Amniotic epithelial cell (primary cell): ENCODE results near the gene CEP68.
A peak's percentile ranks its signal among the peaks of the same experiment; 100 is the strongest.
"Not testable (repeated sequence)": the region's sequence is repeated elsewhere in the genome, so short reads cannot be mapped to it uniquely, and the experiment has no call there.

Source experiments
- DNase-seq: peaks from one replicate; pipeline ENCODE4 v3.0.0-alpha.2; 2010; ENCODE audit warnings: low read depth

CEP68 gene

DNA sequence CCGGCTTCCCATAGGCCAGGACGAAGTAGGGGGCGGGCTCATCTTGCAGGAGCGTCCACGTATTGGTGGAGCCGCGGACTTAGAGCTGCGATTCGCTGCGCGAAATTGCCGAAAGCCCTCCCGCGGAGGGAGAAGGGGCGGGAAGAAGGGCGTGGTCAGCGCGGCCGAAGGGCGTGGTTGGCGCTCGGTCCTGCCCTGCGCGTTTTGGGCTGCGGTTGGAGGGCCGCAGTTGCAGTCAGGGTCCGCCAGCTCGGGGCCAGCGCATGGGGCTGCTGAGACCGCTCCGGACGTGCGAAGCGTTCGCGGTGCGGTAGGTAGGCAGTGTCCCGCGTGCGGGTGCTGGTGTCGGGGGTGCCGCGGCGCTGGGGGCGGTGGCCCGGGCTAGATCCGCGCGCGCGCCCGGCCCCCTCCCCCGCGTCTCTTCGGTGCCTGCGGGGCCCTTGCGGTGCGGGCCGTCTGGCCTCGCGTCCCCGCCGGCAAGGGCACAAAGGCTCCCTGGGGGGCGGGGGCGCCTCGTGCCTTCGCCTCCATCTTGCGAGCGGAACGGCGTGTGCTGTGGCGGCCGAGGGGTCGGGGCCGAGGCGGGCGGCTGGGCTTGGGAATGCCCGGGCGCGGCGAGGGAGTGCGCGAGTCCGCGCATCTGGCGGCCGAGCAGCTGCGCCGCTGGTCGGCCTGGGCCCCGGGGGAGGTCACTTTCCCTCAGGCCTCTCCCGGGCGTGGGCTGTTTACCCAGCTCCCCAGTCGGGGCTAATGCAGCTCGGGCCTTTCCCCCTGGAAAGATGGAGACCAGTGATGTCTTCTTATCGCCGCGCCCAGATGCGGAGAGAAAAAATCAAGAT, at the start of gene CEP68:
Gene CEP68 (plus strand): TSS at position 202 of the 839 bp plus-strand sequence. CDS start 13,029 bp downstream, outside the sequence.
- DNase-seq: peak; percentile 94

DNA sequence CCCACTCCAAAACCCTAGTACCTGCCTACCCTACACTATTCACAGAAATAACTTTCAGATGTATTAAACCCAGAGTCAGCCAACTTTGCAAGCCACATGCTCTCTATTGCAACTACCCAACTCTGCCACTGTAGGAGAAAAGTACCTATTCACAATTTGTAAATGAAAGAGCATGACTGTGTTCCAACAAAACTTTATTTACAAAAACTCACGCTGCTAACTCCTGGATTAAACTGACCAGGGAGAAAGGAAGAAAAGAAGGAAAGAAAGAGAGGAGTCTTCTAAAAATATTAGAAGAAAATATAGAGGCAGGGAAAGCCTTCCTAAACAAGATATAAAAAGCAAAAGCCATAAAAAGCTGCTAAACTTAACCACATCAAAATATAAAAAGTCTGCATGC, 42.4 kb upstream of the CEP68 start:
- DNase-seq: no peak

DNA sequence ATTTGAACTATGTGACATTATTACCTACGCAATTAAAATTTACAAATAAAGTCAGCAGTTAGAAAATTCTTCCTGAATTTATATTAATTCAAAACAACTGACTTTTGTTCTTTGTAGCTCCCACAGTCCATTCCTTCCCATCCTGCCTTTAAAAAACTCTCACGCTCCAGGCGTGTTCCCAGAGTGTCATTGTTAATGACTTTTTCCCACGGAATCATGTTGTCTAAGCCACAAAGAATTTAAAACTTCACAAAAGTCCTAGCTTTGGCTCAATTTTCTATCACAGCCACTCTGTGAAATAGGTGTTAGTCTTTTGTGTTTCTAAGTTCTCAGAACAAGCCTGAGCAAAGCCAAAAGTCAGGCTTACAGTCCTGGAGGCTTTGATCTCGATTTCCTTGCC, 40.5 kb upstream of the CEP68 start:
- DNase-seq: no peak

DNA sequence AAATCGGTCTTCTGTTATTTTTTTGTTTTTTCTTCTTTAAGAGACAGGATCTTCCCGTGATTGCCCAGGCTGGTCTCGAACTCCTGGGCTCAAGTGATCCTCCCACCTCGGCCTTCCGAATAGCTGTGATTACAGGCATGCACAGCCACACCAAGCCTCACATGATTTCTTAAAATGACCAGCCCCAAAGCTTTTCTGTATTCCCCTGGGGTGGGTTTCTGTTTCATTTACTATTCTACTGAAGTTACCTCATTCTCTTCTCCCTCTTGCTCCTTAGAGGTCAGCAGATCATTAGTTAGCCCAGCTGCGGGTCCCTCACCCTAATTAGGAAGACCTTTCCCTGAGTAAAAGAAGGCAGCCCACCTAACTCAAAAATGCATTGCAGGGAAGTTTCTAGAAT, 39.4 kb upstream of the CEP68 start:
- no peak for DNase-seq

GRCh38 chr2:65017335-65017734, 38.9 kb upstream of the CEP68 start:
- DNase-seq: no peak

- DNase-seq: no peak
These were observed 38.1 kb upstream of the CEP68 start for GRCh38 chr2:65018141-65018582.

GRCh38 chr2:65019010-65019409, 37.2 kb upstream of the CEP68 start:
- DNase-seq: no peak

DNA sequence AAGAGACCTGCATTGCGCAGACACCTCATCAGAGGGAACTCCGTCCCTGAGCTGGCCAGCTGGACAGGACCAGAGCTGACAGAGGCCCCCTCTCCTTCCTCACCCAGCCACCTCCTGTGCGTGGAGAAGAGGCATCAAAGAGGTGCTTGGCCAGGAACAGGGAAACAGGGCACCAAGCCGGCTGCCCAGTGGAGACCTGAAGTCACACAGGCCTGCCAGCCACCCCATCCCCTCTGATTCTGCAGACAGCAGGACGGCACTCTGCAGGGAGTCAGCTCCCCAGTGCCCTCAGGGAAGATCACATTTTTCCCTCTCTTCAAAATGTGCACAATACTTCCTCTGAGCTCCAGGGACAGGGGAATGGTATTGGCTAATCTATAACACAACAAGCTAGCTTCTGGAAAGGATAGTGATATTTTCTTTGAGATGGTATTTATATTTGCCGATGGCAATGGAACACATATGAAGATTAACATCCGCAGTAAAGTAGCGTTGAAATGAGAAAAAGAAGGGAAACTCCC, 36.5 kb upstream of the CEP68 start:
- DNase-seq: no peak

DNA sequence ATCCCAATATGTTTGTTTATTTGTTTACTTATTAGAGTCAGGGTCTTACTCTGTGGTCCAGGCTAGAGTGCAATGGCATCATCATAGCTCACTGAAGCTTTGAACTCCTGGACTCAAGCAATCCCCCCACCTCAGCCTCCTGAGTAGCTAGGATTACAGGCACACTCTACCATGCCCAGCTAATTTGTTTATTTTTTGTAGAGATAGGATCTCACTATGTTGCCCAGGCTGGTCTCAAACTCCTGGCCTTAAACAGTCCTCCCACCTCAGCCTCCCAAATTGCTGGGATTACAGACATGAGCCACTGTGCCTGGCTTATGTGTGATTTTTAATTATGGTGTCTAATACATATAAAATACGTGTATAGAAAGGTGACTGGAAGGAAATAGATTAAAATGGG, 36.0 kb upstream of the CEP68 start:
- DNase-seq: not testable (repeated sequence)

DNA sequence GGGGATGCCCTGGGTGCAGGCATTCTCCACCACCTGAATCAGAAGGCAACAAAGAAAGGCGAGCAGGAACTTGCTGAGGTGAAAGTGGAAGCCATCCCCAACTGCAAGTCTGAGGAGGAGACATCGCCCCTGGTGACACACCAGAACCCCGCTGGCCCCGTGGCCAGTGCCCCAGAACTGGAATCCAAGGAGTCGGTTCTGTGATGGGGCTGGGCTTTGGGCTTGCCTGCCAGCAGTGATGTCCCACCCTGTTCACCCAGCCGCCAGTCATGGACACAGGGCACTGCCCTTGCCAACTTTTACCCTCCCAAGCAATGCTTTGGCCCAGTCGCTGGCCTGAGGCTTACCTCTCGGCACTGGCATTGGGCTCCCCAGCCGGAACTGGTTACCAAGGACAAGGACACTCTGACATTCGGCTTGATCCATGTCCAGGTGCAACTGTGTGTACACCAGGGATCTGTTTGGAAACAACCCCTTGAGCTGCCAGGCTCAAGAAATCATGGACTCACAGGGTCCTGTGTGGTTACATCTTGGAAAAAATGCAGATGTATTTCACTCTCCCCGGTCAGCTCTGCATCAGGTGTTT, 35.2 kb upstream of the CEP68 start:
- no peak for DNase-seq

DNA sequence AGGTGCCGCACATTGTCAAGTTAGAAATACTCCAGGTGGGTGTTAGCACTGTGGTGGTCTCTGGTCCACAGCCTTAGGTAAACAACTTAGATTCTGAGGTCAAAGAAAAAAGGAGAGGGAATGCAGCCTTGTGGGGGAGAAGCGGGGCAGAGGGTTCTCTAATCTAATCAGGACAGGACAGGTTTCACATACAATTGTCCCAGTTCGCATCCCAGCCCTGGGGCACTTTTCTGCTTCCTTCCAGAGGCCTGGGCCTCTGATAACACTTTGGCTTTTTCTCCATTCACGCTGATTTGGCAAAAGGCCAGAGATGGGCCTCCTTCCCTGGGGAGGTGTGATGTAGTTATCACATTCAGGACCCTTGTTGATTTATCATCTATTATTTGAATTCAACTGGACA, 34.5 kb upstream of the CEP68 start:
- no peak for DNase-seq

DNA sequence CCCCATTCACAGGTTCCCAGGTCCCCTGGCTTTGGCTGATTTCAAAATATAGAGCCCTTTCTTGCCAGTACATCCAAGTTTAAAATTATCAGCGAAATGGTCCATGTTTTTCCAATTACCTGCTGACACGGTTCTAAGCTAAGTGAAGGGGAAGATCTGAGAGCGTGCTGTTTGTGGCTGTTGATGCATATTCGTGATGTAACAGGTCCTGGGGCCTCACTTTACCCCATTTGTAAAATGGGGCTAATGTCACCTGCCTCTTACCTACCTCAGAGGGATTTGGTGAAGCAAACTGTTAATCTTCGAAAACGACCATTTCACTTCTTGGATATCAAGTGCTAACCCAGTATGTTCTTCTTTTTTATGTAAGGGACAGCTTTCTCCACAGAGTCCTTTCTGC, 34.0 kb upstream of the CEP68 start:
- DNase-seq: no peak

- DNase-seq: no peak
These were observed 32.5 kb upstream of the CEP68 start for GRCh38 chr2:65023742-65024141.

- peak; percentile 74 for DNase-seq
These were observed 31.9 kb upstream of the CEP68 start for GRCh38 chr2:65024149-65024829.

DNA sequence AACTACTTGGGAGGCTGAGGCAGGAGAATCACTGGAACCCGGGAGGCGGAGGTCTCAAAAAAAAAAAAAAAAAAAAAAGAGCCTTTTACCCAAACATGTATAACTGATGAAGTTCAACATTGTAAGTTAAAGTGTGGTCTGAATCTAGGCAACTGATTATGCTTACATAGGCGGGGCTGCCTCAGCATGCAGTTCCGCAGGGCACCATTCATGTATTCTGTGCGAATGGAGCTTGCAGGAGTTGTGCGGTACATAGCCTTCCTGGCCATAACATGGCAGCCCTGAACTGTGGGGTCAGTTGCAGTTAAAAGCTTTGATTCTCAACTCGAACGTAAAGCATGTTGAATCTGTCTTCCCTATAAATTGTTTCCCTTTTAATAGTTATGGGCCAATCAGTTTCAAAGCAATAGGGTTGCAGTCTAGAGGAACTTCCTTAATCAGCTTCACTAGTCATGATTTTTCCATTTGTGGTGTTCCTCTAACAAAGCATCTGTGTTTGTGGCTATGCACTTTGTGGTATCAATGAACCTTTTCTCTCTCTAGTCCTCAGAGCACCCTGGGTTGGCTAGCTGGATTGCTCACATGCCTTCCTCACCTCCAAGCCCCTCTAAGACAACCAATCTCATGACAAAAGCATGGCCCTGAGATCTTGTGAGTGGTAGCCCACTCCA, 30.6 kb upstream of the CEP68 start:
- no peak for DNase-seq

- DNase-seq: no peak
These were observed 30.1 kb upstream of the CEP68 start for GRCh38 chr2:65026154-65026553.

DNA sequence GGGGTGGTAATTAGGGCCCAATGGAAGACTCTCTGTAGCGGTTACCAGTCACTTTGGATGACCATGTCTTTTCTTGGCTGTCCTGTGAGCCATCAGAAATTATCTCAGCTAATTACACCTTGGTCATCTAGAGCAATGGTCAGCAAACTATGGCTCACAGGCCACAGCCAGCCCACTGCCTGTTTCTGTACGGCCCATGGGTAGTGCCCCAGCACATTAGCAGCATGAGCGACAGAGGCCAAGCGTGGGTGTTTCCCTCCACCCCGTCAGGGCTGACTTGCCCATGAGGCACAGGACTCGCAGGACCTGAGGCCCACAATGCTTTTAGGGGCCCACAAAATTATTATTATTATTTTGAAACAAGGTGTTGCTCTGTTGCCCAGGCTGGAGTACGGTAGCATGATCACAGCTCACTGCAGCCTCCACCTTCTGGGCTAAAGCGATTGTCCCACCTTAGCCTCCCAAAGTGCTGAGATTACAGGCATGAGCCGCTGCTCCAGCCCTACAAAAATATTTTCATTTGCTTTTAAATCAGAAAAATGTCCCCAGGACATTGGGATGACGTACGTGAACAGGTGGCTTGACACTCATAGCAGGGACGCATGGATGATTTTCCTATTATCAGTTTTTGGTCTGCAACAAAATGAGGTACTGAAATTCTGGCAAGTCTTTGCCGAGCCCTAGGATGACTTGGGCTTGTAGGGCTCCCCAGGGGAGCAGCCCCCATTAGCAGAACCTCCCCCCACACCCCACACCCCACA, 29.3 kb upstream of the CEP68 start:
- DNase-seq: no peak

- peak; percentile 11 for DNase-seq
These were observed 28.5 kb upstream of the CEP68 start for GRCh38 chr2:65027616-65028244.

- no peak for DNase-seq
These were observed 25.5 kb upstream of the CEP68 start for GRCh38 chr2:65030476-65031332.
